Placental epithelial cell (primary cell): Measurements from ENCODE around the gene USP17L27. TPM values are rescaled to one million over a fixed set of nuclear protein-coding genes. Genes with fewer than 3 reads are reported as not detected.

Experiments used
- total RNA-seq: library from RNA; depleted of rRNA; stranded (reverse); fragments of >200 nt; gene quantifications from 2 replicates; pipeline ENCODE4 v1.2.3, GENCODE V29; 2012

Gene USP17L27, protein sequence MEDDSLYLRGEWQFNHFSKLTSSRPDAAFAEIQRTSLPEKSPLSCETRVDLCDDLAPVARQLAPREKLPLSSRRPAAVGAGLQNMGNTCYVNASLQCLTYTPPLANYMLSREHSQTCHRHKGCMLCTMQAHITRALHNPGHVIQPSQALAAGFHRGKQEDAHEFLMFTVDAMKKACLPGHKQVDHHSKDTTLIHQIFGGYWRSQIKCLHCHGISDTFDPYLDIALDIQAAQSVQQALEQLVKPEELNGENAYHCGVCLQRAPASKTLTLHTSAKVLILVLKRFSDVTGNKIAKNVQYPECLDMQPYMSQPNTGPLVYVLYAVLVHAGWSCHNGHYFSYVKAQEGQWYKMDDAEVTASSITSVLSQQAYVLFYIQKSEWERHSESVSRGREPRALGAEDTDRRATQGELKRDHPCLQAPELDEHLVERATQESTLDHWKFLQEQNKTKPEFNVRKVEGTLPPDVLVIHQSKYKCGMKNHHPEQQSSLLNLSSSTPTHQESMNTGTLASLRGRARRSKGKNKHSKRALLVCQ
- total RNA-seq = not detected in 2 replicates

DNA sequence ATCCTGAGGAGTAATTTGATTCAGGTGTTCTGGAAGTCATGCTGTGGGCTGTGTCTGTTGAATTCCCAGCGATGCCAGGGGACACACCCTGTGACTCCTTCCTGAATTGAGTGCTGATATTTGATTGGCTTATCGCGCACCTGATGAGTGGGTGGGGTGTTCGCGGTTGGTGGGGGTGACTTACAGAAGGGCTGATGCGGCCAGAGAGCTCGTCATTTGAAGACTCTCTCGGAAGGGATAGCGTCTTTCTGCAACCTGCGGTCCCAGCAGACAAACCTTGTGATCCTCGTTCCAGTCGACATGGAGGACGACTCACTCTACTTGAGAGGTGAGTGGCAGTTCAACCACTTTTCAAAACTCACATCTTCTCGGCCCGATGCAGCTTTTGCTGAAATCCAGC lies at the start of gene USP17L27:
USP17L27 (plus strand) TSS at position 301 of the 400 bp plus-strand sequence; CDS start at position 301, 0 bp downstream.

DNA sequence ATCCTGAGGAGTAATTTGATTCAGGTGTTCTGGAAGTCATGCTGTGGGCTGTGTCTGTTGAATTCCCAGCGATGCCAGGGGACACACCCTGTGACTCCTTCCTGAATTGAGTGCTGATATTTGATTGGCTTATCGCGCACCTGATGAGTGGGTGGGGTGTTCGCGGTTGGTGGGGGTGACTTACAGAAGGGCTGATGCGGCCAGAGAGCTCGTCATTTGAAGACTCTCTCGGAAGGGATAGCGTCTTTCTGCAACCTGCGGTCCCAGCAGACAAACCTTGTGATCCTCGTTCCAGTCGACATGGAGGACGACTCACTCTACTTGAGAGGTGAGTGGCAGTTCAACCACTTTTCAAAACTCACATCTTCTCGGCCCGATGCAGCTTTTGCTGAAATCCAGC lies 19.1 kb upstream of the USP17L27 start, which contains the start of gene USP17L24:
USP17L24 (plus strand) TSS at position 301 of the 400 bp plus-strand sequence; CDS start at position 301, 0 bp downstream.

DNA sequence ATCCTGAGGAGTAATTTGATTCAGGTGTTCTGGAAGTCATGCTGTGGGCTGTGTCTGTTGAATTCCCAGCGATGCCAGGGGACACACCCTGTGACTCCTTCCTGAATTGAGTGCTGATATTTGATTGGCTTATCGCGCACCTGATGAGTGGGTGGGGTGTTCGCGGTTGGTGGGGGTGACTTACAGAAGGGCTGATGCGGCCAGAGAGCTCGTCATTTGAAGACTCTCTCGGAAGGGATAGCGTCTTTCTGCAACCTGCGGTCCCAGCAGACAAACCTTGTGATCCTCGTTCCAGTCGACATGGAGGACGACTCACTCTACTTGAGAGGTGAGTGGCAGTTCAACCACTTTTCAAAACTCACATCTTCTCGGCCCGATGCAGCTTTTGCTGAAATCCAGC lies 14.3 kb upstream of the USP17L27 start, which contains the start of gene USP17L25:
USP17L25 (plus strand) TSS at position 301 of the 400 bp plus-strand sequence; CDS start at position 301, 0 bp downstream.

DNA sequence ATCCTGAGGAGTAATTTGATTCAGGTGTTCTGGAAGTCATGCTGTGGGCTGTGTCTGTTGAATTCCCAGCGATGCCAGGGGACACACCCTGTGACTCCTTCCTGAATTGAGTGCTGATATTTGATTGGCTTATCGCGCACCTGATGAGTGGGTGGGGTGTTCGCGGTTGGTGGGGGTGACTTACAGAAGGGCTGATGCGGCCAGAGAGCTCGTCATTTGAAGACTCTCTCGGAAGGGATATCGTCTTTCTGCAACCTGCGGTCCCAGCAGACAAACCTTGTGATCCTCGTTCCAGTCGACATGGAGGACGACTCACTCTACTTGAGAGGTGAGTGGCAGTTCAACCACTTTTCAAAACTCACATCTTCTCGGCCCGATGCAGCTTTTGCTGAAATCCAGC lies 9.6 kb upstream of the USP17L27 start, which contains the start of gene USP17L26:
USP17L26 (plus strand) TSS at position 301 of the 400 bp plus-strand sequence; CDS start at position 301, 0 bp downstream.

DNA sequence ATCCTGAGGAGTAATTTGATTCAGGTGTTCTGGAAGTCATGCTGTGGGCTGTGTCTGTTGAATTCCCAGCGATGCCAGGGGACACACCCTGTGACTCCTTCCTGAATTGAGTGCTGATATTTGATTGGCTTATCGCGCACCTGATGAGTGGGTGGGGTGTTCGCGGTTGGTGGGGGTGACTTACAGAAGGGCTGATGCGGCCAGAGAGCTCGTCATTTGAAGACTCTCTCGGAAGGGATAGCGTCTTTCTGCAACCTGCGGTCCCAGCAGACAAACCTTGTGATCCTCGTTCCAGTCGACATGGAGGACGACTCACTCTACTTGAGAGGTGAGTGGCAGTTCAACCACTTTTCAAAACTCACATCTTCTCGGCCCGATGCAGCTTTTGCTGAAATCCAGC lies 4.8 kb upstream of the USP17L27 start, which contains the start of gene USP17L5:
USP17L5 (plus strand) TSS at position 301 of the 400 bp plus-strand sequence; CDS start at position 301, 0 bp downstream.

DNA sequence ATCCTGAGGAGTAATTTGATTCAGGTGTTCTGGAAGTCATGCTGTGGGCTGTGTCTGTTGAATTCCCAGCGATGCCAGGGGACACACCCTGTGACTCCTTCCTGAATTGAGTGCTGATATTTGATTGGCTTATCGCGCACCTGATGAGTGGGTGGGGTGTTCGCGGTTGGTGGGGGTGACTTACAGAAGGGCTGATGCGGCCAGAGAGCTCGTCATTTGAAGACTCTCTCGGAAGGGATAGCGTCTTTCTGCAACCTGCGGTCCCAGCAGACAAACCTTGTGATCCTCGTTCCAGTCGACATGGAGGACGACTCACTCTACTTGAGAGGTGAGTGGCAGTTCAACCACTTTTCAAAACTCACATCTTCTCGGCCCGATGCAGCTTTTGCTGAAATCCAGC lies 4.6 kb downstream of the USP17L27 start, which contains the start of gene USP17L28:
USP17L28 (plus strand) TSS at position 301 of the 400 bp plus-strand sequence; CDS start at position 301, 0 bp downstream.

DNA sequence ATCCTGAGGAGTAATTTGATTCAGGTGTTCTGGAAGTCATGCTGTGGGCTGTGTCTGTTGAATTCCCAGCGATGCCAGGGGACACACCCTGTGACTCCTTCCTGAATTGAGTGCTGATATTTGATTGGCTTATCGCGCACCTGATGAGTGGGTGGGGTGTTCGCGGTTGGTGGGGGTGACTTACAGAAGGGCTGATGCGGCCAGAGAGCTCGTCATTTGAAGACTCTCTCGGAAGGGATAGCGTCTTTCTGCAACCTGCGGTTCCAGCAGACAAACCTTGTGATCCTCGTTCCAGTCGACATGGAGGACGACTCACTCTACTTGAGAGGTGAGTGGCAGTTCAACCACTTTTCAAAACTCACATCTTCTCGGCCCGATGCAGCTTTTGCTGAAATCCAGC lies 9.4 kb downstream of the USP17L27 start, which contains the start of gene USP17L29:
USP17L29 (plus strand) TSS at position 301 of the 400 bp plus-strand sequence; CDS start at position 301, 0 bp downstream.

DNA sequence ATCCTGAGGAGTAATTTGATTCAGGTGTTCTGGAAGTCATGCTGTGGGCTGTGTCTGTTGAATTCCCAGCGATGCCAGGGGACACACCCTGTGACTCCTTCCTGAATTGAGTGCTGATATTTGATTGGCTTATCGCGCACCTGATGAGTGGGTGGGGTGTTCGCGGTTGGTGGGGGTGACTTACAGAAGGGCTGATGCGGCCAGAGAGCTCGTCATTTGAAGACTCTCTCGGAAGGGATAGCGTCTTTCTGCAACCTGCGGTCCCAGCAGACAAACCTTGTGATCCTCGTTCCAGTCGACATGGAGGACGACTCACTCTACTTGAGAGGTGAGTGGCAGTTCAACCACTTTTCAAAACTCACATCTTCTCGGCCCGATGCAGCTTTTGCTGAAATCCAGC lies 18.9 kb downstream of the USP17L27 start, which contains the start of gene USP17L30:
USP17L30 (plus strand) TSS at position 301 of the 400 bp plus-strand sequence; CDS start at position 301, 0 bp downstream.

Other genes with a start within 250 kb of the USP17L27 start
- gene FAM90A26, start 173.7 kb upstream of the USP17L27 start, total RNA-seq = not detected in 2 replicates
- gene USP17L10, start 133.5 kb upstream of the USP17L27 start, total RNA-seq = not detected in 2 replicates
- not detected in 2 replicates for gene USP17L11, start 128.7 kb upstream of the USP17L27 start, total RNA-seq
- not detected in 2 replicates for gene USP17L12, start 124.0 kb upstream of the USP17L27 start, total RNA-seq
- gene USP17L13, start 119.3 kb upstream of the USP17L27 start, total RNA-seq = not detected in 2 replicates
- gene USP17L15, start 109.8 kb upstream of the USP17L27 start, total RNA-seq = not detected in 2 replicates
- not detected in 2 replicates for gene USP17L17, start 100.3 kb upstream of the USP17L27 start, total RNA-seq
- gene USP17L18, start 95.5 kb upstream of the USP17L27 start, total RNA-seq = not detected in 2 replicates
- gene USP17L19, start 90.8 kb upstream of the USP17L27 start, total RNA-seq = not detected in 2 replicates
- not detected in 2 replicates for gene USP17L20, start 86.0 kb upstream of the USP17L27 start, total RNA-seq
- not detected in 2 replicates for gene USP17L21, start 81.3 kb upstream of the USP17L27 start, total RNA-seq
- gene USP17L22, start 76.5 kb upstream of the USP17L27 start, total RNA-seq = not detected in 2 replicates
- gene USP17L24, start 19.0 kb upstream of the USP17L27 start, total RNA-seq = not detected in 2 replicates
- not detected in 2 replicates for gene USP17L25, start 14.2 kb upstream of the USP17L27 start, total RNA-seq
- not detected in 2 replicates for gene USP17L26, start 9.5 kb upstream of the USP17L27 start, total RNA-seq
- not detected in 2 replicates for gene USP17L5, start 4.7 kb upstream of the USP17L27 start, total RNA-seq
- not detected in 2 replicates for gene USP17L28, start 4.7 kb downstream of the USP17L27 start, total RNA-seq
- not detected in 2 replicates for gene USP17L29, start 9.5 kb downstream of the USP17L27 start, total RNA-seq
- not detected in 2 replicates for gene USP17L30, start 19.0 kb downstream of the USP17L27 start, total RNA-seq
- gene DEFB131A, start 100.3 kb downstream of the USP17L27 start, total RNA-seq = not detected in 2 replicates